K562 (cell line): Measurements from ENCODE around the gene SELENOO.

Experiments used
- BHLHE40 ChIP-seq: IDR thresholded peaks from 2 replicates; pipeline ENCODE4 v1.6.1; 2011; ENCODE audit warnings: low read length, improper control_type of control experiment
- CTCF ChIP-seq, 3 experiments: IDR thresholded peaks in 2 of 3; conservative IDR thresholded peaks in 1 of 3; 2 replicates each; pipeline ENCODE4 v1.5.1; 2011 to 2012; ENCODE audit warnings: low read length in 3 of 3, mild to moderate bottlenecking in 3 of 3, control low read depth in 2 of 3, improper control_type of control experiment in 1 of 3, inconsistent platforms in 1 of 3, low read depth in 1 of 3, mixed read lengths in 1 of 3, moderate library complexity in 1 of 3; ENCODE audit not compliant: insufficient read depth in 2 of 3
- EZH2 ChIP-seq: IDR thresholded peaks from 2 replicates; pipeline ENCODE4 v1.6.1; 2012; ENCODE audit warnings: low read depth, mild to moderate bottlenecking, inconsistent platforms, low read length, borderline replicate concordance
- FOXA1 ChIP-seq: fragments of 450-650 bp; IDR thresholded peaks from 2 replicates; pipeline ENCODE4 v1.6.1; 2016; ENCODE audit warnings: mild to moderate bottlenecking, borderline replicate concordance
- GTF2F1 ChIP-seq: IDR thresholded peaks from 2 replicates; pipeline ENCODE4 v1.6.1; 2011; ENCODE audit warnings: low read depth, low read length, improper control_type of control experiment
- MAFG ChIP-seq: fragments of 450-650 bp; conservative IDR thresholded peaks from 2 replicates; pipeline ENCODE4 v1.6.1; 2016; ENCODE audit warnings: missing genetic modification characterization, missing compliant biosample characterization
- MAFK ChIP-seq: IDR thresholded peaks from 2 replicates; pipeline ENCODE4 v1.6.1; 2011; ENCODE audit warnings: low read length, improper control_type of control experiment
- NBN ChIP-seq: fragments of 450-650 bp; IDR thresholded peaks from 2 replicates; pipeline ENCODE4 v1.6.1; 2016; ENCODE audit warnings: low read depth, mild to moderate bottlenecking
- NR2C2 ChIP-seq, 2 experiments: fragments of 200-800 bp in 1 of 2; sonication (Bioruptor generic) in 1 of 2; sonication (generic) in 1 of 2; formaldehyde crosslinking in 1 of 2; IDR thresholded peaks; 2 replicates each; pipeline versions ENCODE4 v1.6.1 to v1.8.0; 2016 to 2022; ENCODE audit warnings: mild to moderate bottlenecking in 1 of 2, missing compliant biosample characterization in 1 of 2, missing genetic modification characterization in 1 of 2, missing genetic modification reagents in 1 of 2
- PHB2 ChIP-seq: fragments of 450-650 bp; IDR thresholded peaks from 2 replicates; pipeline ENCODE4 v1.6.1; 2017; ENCODE audit warnings: low read depth
- RBBP5 ChIP-seq: fragments of 200-600 bp; sonication (generic); IDR thresholded peaks from 2 replicates; pipeline ENCODE4 v1.6.1; 2012; ENCODE audit warnings: borderline replicate concordance, mild to moderate bottlenecking, low read length, control low read depth, inconsistent platforms; ENCODE audit not compliant: insufficient read depth, poor library complexity, severe bottlenecking
- ZBTB1 ChIP-seq: sonication (generic); formaldehyde crosslinking; IDR thresholded peaks from 2 replicates; pipeline ENCODE4 v1.8.1; 2023; ENCODE audit warnings: missing genetic modification reagents, low read depth, mild to moderate bottlenecking, borderline replicate concordance
- TF ChIP-seq, protein P1 (sequence below): fragments of 450-650 bp; conservative IDR thresholded peaks from 2 replicates; pipeline ENCODE4 v1.6.1; 2016; ENCODE audit warnings: missing genetic modification characterization, low read depth, mild to moderate bottlenecking, missing compliant biosample characterization, moderate library complexity
- TF ChIP-seq, protein P2 (sequence below): fragments of 450-650 bp; IDR thresholded peaks from 2 replicates; pipeline ENCODE4 v1.6.1; 2018; ENCODE audit not compliant: partially characterized antibody

- TF ChIP-seq MAFK (no peak), RBBP5 (no peak), CTCF (IDR thresholded peaks at IDR 0.05 in 2 of 3, conservative IDR thresholded peaks at IDR 0.05 in 1 of 3; ENCODE audit: insufficient read depth in 2 of 3, low read depth in 1 of 3, low read length in 3 of 3) (no peak), ZBTB1 (CRISPR knock-in tag) (no peak), EZH2 (no peak), NR2C2 (CRISPR knock-in tag; IDR thresholded peaks at IDR 0.05) (no peak), NR2C2 (tag; IDR thresholded peaks at IDR 0.05) (no peak), PHB2 (no peak), NBN (no peak), BHLHE40 (no peak), MAFG (tag) (no peak), FOXA1 (no peak), GTF2F1 (no peak)
- TF ChIP-seq, protein P1, sequence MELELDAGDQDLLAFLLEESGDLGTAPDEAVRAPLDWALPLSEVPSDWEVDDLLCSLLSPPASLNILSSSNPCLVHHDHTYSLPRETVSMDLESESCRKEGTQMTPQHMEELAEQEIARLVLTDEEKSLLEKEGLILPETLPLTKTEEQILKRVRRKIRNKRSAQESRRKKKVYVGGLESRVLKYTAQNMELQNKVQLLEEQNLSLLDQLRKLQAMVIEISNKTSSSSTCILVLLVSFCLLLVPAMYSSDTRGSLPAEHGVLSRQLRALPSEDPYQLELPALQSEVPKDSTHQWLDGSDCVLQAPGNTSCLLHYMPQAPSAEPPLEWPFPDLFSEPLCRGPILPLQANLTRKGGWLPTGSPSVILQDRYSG (tag): no peak
- TF ChIP-seq, protein P2, sequence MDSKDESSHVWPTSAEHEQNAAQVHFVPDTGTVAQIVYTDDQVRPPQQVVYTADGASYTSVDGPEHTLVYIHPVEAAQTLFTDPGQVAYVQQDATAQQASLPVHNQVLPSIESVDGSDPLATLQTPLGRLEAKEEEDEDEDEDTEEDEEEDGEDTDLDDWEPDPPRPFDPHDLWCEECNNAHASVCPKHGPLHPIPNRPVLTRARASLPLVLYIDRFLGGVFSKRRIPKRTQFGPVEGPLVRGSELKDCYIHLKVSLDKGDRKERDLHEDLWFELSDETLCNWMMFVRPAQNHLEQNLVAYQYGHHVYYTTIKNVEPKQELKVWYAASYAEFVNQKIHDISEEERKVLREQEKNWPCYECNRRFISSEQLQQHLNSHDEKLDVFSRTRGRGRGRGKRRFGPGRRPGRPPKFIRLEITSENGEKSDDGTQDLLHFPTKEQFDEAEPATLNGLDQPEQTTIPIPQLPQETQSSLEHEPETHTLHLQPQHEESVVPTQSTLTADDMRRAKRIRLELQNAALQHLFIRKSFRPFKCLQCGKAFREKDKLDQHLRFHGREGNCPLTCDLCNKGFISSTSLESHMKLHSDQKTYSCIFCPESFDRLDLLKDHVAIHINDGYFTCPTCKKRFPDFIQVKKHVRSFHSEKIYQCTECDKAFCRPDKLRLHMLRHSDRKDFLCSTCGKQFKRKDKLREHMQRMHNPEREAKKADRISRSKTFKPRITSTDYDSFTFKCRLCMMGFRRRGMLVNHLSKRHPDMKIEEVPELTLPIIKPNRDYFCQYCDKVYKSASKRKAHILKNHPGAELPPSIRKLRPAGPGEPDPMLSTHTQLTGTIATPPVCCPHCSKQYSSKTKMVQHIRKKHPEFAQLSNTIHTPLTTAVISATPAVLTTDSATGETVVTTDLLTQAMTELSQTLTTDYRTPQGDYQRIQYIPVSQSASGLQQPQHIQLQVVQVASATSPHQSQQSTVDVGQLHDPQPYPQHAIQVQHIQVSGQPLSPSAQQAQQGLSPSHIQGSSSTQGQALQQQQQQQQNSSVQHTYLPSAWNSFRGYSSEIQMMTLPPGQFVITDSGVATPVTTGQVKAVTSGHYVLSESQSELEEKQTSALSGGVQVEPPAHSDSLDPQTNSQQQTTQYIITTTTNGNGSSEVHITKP: no peak
These were observed 12.5 kb upstream of the SELENOO start for GRCh38 chr22:50188356-50188755.
